Activated naive CD4-positive, alpha-beta T cell treated with anti-CD3 and anti-CD28 coated beads, Interleukin-2, amount 50 U/mL, for 72 hours (primary cell): ENCODE data around the gene DCAKD. TPM values are rescaled to one million over a fixed set of nuclear protein-coding genes. Genes with fewer than 3 reads are reported as not detected.
A peak's percentile ranks its signal among the peaks of the same experiment; 100 is the strongest.

Experiments
- ATAC-seq, 2 donors: fragments of 150-1000 bp; cut with Tn5 transposase; 2 replicates each; pipeline ENCODE4 v1.10.0; 2021; ENCODE audit warnings: mild to moderate bottlenecking in 2 of 2, moderate library complexity in 2 of 2
- DNase-seq, 2 donors: peaks; one replicate each; pipeline ENCODE4 v3.0.0; 2021 to 2022; ENCODE audit warnings: low spot score in 2 of 2
- H3K27ac Mint-ChIP-seq, 2 donors: one replicate each; pipeline ENCODE4 v1.8.0; 2022; ENCODE audit warnings: mild to moderate bottlenecking in 2 of 2, mixed read lengths in 2 of 2
- H3K36me3 Mint-ChIP-seq, 2 donors: one replicate each; pipeline ENCODE4 v1.8.0; 2022; ENCODE audit warnings: mixed read lengths in 2 of 2
- H3K9me3 Mint-ChIP-seq, 2 donors: one replicate each; pipeline ENCODE4 v1.8.0; 2022; ENCODE audit warnings: mixed read lengths in 2 of 2
- total RNA-seq, 2 donors: library from RNA; stranded (reverse); gene quantifications; one replicate each; pipeline ENCODE4 v1.2.3, GENCODE V29; 2022

The DCAKD gene, protein sequence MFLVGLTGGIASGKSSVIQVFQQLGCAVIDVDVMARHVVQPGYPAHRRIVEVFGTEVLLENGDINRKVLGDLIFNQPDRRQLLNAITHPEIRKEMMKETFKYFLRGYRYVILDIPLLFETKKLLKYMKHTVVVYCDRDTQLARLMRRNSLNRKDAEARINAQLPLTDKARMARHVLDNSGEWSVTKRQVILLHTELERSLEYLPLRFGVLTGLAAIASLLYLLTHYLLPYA
- 10 to 100 TPM; 38.9 to 93.4 TPM for total RNA-seq

DNA sequence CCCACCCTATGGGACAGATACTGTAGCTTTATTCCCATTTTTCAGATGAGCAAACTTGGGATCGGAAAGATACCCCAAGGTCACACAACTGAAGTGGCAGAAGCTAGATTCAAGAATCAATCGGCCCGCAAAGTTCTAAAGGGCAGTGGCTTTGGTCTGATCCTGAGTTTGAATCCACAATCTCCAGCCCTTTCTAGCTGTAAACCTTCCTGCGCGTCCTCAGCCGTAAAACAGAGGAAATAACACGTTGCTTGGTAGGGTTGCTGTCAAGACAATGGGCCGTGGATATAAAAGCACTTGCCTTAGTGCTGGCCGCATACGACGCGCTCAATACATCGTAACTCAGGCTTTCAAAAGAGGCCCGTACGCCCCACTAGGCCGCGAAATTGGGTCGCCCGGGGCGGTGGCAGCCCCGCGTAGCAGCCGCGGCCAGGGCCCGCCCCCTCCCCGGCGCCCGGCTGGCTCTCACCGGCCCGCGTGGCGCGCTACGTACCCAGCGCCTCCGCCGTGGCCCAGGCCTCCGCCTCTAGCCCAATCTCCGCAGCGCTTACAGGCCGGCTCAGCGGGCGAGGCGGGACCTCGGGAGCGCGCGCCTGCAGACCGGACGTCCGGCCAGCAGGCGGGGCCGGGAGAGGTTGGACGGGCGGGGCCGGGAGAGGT is at the start of gene DCAKD:
Gene DCAKD (minus strand): TSS at position 573 of the 660 bp plus-strand sequence. CDS start 16,747 bp downstream, outside the sequence.
- H3K9me3 Mint-ChIP-seq = no peaks in the 10 kb centered on the region
- peaks cover 12 to 17% of the 10 kb centered on the region in 2 donors for H3K36me3 Mint-ChIP-seq
- DNase-seq (peak; percentile 92 to 94), ATAC-seq (peak; percentile 90 to 99)
- peak within 1 kb of the TSS; percentile 95 to 96 for H3K27ac Mint-ChIP-seq

DNA sequence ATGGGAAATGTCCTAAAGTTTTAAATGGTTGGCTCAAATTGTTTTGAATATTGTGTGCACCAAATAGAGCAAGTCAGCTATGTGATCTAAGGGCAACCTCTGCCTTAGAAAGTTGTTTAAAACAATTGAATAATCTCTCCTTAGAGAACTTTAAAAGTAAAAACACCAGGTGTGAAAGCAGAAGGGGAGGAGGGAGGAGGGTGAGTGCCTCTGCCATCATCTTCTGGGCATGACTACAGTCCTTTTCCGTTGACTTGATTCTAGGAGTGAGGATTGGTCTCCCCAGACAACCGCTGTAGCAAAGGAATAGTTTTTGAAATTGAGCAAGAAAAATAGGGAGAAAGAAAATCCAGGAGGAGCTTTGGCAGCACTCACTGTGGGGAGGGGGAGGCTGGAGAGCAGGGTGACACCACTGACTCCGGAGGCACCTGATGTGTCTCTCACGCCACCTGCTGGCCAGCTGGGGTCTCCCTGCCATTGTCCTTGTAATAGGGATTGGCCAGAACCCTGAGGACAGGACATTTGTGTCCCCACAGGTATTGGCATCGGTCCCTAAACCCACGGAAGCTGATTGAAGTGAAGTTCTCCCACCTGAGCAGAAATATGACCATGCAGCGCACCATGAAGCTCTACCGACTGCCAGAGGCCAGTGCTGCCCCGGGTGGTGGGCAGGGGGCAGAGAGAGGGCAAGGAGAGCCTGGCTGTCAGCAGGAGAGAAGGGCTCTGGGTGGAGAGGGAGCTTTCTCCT is 47.6 kb upstream of the DCAKD start:
- ATAC-seq (peak; percentile 89 to 96), DNase-seq (peak; percentile 71 to 83)
- peak overlapping the region; percentile 73 to 79 for H3K27ac Mint-ChIP-seq
- H3K36me3 Mint-ChIP-seq = peaks cover 16 to 25% of the 10 kb centered on the region in 2 donors
- no peaks in the 10 kb centered on the region for H3K9me3 Mint-ChIP-seq

DNA sequence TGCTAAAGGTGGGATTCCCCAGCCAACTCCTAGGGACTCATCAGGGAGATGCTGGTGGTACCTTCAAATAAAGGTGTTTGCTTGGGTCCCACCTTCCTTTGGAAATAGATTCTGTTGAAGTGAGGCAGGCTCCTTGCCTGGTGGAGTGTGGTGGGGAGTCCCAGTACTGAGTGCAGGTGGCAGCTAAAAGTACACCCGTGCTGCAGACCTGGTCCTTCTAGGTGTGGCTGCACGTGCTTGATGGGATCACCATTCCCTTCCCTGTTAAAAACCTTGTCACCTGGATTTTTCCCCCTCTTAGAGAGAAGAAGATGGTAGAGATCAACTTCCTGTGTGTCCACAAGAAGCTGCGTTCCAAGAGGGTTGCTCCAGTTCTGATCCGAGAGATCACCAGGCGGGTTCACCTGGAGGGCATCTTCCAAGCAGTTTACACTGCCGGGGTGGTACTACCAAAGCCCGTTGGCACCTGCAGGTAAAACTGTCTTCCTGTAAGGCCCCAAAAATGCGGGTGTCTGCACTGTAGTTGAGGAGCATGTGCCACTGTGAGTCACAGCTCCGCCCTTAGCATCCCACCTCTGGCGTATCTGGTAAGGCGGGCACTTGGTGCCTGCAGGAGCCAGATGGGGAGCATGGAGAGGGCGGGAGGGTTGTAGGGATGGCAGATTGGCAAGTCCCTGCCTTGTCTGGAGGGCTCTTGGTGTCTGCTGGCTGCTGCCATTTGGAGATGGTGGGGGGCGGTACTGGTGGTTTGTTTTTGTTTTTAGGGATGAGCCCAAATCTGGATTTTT is 46.8 kb upstream of the DCAKD start:
- peaks cover 22 to 26% of the 10 kb centered on the region in 2 donors for H3K36me3 Mint-ChIP-seq
- no peaks in the 10 kb centered on the region for H3K9me3 Mint-ChIP-seq
- ATAC-seq = no peak
- no peak for DNase-seq
- peak overlapping the region; percentile 73 to 79 for H3K27ac Mint-ChIP-seq

DNA sequence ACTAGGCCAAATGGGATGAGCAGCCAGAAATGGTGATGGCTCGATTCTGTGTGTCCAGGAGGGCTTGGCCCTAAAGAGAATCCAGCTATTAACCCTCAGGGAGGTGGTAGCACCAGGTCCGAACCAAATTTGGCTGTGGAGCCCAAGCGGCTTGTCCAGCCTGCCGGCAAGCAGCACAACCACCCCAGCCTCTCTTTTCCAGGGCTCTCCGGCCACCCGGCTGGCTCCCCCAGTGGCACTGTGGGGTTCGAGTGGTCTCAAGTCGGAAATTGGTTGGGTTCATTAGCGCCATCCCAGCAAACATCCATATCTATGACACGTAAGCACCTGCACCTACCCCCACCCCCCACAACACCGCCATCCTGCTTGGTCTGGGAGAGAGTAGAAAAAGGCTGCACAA is 45.5 kb upstream of the DCAKD start:
- Mint-ChIP-seq H3K27ac (peak overlapping the region in 1 of 2 donors; percentile 29), H3K36me3 (peaks cover 22 to 26% of the 10 kb centered on the region in 2 donors), H3K9me3 (no peaks in the 10 kb centered on the region)
- ATAC-seq (no peak), DNase-seq (no peak)

DNA sequence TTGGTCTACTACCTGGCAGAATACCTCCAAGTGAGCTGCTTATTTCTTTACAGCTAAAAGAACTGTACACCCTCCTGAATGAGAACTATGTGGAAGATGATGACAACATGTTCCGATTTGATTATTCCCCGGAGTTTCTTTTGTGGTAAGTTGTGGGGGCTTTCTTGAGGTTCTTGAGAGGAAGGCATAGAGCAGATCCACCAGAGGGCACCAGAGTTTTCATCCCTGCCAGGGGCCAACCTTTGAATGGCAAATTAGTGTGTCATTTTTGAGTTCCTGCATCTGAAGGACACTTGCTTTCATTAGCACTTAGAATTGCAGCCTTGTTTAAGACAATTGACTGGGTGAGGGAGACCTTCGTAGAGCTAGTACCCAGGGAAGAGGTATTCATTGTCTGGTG is 44.7 kb upstream of the DCAKD start:
- no peak for DNase-seq
- H3K36me3 Mint-ChIP-seq = peaks cover 22 to 28% of the 10 kb centered on the region in 2 donors
- H3K27ac Mint-ChIP-seq = peak overlapping the region; percentile 2 to 35
- no peaks in the 10 kb centered on the region for H3K9me3 Mint-ChIP-seq
- ATAC-seq = no peak

DNA sequence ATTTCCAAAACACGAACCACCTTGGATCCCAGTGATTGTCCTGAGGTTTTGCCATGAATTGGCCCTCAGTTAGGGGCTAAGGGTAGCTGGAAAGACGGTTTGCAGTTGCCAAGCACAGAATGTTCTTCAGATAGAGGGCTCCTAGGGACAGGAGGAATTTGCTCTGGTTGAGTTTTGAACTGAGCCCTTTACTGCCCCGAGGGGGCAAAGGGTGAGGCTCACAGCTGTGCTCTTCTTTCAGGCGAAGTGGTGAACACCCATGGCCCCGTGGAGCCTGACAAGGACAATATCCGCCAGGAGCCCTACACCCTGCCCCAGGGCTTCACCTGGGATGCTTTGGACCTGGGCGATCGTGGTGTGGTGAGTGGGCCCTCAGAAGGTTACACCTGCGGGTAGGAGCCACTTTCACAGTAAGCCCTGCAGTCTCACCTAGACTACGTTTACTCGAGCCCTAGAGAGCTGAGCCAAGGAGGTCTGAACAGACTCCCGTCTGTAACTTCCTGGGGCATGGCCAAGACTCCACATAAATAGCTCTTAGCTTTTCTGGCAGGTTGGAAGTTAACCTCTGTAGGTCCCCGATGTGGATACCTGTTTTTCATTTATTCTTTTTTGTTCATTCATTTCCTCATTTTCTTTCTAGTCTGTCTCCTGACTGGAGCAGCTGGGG is 42.1 kb upstream of the DCAKD start:
- peaks cover 14 to 28% of the 10 kb centered on the region in 2 donors for H3K36me3 Mint-ChIP-seq
- no peak for DNase-seq
- peak overlapping the region; percentile 72 for H3K27ac Mint-ChIP-seq
- H3K9me3 Mint-ChIP-seq = no peaks in the 10 kb centered on the region
- no peak for ATAC-seq

DNA sequence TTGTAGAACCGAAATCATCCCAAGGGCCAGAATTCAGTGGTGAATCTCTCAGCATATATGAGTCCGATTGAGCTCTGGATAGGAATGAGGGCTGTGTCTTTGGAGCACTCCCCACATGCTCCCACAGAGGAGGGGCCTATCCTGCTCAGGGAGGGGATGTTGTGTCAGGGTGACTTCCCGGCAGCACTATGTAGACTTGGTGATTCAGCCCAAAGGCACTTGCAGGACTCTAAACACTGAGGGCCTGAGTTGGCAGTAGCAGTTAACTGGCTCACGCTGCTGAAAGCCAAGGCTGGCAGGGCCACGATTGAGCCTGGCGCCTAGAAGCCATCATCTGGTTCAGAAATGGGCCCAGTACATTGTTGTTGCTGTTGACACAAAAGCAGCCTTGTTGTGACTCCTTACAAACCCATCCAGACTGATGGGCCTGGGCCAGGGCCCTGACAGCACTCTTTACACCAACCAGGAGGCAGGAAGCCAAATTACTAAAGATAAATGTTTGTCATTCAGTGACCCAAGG is 41.5 kb upstream of the DCAKD start:
- DNase-seq (no peak), ATAC-seq (no peak)
- H3K9me3 Mint-ChIP-seq = no peaks in the 10 kb centered on the region
- H3K36me3 Mint-ChIP-seq = peaks cover 12 to 26% of the 10 kb centered on the region in 2 donors
- peak overlapping the region in 1 of 2 donors; percentile 72 for H3K27ac Mint-ChIP-seq

DNA sequence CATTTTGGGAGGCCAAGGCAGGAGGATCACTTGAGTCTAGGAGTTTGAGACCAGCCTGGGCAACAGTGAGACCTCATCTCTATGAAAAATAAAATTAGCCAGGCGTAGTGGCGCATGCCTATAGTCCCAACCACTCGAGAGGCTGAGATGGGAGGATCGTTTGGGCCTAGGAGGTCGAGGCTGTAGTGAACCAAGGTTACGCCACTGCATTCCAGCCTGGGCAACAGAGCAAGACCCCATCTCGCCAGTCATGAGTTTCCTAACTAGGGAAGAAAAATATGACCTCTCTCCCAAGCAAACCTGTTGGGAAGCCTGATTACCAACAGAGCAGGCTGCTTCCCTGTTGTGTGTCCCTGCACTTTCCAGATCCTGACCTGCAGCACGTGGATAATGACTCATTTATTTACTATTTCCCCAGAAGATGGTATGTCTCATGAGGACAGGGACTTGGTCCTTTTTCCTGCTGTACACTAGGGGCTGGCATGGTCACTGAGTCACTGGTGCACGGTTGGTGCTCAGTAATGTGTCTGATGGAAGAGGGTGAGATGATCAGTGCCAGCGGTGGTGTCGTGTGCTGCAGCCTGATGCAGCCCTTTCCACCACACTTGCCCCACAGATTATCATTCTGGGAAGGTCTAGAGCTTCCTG is 40.5 kb upstream of the DCAKD start:
- Mint-ChIP-seq H3K9me3 (no peaks in the 10 kb centered on the region), H3K27ac (peak overlapping the region; percentile 47 to 77), H3K36me3 (peaks cover 12 to 24% of the 10 kb centered on the region in 2 donors)
- ATAC-seq (no peak), DNase-seq (no peak)

DNA sequence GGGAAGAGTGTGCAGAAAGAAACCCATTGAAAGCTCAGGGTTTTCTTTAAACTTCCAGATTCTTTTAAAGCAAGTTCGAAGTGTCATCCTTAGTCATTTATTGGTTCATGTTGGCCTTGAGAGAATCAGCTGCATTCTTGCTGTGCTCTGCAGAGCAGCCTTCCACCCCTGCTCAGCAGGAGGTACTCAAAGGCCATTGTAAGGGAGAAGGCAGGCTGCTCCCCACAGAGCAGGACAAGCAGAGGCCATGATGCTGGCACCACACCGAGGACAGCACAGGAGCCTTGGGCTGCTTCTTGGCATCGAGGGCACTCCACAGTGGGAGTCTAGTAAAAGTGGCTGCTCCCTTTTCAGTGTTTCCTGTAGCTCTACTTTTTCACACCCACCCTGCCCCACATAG is 39.3 kb upstream of the DCAKD start:
- ATAC-seq (no peak), DNase-seq (no peak)
- Mint-ChIP-seq H3K9me3 (no peaks in the 10 kb centered on the region), H3K27ac (no peak overlapping the region), H3K36me3 (peaks cover 6 to 16% of the 10 kb centered on the region in 2 donors)

DNA sequence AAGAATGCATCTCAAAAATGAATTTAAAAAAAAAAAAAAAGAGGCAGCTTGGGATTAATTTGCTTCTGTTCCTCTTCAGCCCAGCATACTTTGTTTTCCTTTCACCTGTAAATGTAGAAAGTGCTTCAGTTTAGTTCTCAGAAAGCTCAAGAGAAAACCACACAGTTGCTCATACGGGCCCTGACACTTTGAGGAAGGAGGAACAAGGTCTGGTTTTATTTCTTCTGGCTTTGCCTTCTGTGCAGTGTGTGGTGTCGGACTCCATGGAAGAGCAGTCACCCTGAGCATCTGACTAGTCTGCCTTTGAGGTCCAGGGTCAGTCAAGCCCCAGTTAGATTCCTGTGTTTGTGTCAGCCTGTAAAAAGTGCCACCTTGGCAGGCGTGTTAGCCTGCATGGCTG is 37.3 kb upstream of the DCAKD start:
- ATAC-seq (no peak), DNase-seq (no peak)
- H3K9me3 Mint-ChIP-seq = no peaks in the 10 kb centered on the region
- no peak overlapping the region for H3K27ac Mint-ChIP-seq
- H3K36me3 Mint-ChIP-seq = peaks cover 3 to 15% of the 10 kb centered on the region in 2 donors

DNA sequence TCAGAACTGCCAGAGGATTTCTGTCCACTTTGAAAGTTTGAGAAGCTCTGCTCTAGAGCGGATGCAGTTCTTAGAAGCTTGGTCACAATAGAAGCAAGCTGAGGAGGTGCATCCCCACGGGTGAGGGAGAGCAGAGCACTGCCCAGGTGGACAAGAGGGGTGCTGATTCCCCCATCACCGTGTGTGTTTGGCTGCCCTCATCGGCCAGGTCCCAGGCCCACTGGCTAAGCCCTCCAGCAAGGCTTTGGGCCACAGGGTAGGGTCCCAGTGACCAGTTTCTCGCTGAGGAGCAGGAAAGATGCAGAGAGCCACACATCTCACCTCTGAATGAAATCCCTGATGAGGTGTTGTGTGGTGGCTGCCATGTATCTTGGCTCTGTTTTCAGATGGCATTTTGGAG is 36.5 kb upstream of the DCAKD start:
- ATAC-seq (no peak), DNase-seq (no peak)
- peaks cover 0 to 12% of the 10 kb centered on the region in 2 donors for H3K36me3 Mint-ChIP-seq
- no peaks in the 10 kb centered on the region for H3K9me3 Mint-ChIP-seq
- no peak overlapping the region for H3K27ac Mint-ChIP-seq

DNA sequence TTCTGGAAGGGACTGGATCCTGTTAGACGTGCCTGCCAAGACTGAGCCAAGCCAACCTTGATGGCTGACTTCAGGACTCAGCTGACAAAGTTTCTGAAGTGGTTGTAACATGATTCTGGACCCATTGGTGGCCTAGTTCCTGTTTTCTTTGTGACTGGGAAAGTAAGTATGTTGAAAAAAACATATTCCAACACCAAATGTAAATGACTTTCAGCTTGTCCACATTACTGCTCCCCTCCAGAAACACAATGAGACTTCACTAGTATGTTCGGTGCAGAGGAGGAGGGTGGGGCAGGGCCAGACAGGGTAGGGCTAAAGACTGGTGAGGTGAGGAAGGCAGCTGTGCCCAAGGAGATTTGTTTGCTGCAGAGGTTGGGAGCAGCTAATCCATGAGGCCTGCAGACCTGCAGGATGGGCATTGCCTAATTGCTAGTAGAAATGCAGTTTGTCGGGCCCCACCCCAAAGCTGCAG is 36.1 kb upstream of the DCAKD start:
- ATAC-seq (no peak), DNase-seq (no peak)
- Mint-ChIP-seq H3K27ac (peak overlapping the region in 1 of 2 donors; percentile 23), H3K9me3 (no peaks in the 10 kb centered on the region), H3K36me3 (peaks cover 0 to 10% of the 10 kb centered on the region in 2 donors)

DNA sequence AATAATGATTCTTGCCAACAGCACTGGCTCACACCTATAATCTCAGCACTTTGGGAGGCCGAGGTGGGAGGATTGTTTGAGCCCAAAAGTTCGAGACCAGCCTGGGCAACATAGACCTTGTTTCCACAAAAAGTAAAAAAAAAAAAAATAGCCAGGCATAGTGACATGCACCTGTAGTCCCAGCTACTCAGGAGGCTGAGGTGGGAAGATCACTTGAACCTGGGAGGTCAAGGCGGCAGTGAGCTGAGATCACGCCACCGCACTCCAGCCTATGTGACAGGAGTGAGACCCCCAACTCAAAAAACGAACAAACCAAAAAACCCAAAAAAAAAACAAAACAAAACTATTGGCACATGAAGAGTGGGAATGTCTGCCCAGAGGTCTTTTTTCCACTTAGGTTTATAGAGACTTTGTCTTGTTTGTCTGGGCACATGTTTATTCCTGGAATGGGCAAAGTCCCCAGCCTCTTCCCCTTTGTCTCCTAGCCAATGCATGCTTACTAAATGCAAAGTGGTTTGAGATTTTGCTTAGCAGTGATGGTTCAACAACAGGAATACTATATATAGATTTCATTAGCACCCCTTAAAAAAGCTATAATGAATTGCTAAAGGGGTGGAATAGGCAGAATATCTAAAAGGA is 35.6 kb upstream of the DCAKD start:
- Mint-ChIP-seq H3K36me3 (peaks cover 0 to 7% of the 10 kb centered on the region in 2 donors), H3K9me3 (no peaks in the 10 kb centered on the region), H3K27ac (peak overlapping the region in 1 of 2 donors; percentile 23)
- DNase-seq (no peak), ATAC-seq (no peak)

DNA sequence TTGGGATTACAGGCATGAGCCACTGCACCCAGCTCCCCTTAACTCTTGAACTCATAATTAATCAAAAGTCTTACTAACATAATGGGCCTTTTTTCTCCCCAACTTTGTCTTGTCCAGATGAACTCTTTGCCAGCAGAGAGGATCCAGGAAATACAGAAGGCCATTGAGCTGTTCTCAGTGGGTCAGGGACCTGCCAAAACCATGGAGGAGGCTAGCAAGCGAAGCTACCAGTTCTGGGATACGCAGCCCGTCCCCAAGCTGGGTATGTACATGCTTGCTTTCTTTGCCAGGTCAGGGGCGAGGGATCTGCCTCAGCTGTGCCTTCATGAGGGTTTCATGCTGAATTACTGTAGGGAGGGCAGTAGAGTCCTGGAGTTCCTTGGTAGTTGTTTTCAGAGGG is 35.0 kb upstream of the DCAKD start:
- Mint-ChIP-seq H3K36me3 (peaks cover 4 to 10% of the 10 kb centered on the region in 2 donors), H3K9me3 (no peaks in the 10 kb centered on the region), H3K27ac (no peak overlapping the region)
- no peak for DNase-seq
- ATAC-seq = no peak
